GM18868 (cell line): ENCODE results near the gene GABRR1.
"Not testable (repeated sequence)": the region's sequence is repeated elsewhere in the genome, so short reads cannot be mapped to it uniquely, and the experiment has no call there.

Source experiments
- ATAC-seq: cut with Tn5 transposase; IDR thresholded peaks from one replicate; pipeline ENCODE4 v1.9.1; 2021; ENCODE audit warnings: mild to moderate bottlenecking, moderate library complexity; ENCODE audit not compliant: unreplicated experiment

GABRR1 gene

GRCh38 chr6:89217299-89217910 is at the start of gene GABRR1:
Gene GABRR1, minus strand, starts transcription at chr6:89217358. Its CDS starts 36 bp downstream, at chr6:89217322.
- no peak for ATAC-seq

GRCh38 chr6:89264296-89264695 is 47.1 kb upstream of the GABRR1 start:
- ATAC-seq = no peak

- peak; percentile 47 for ATAC-seq
Observed at GRCh38 chr6:89260832-89261231, 43.7 kb upstream of the GABRR1 start.

- peak; percentile 62 for ATAC-seq
Observed at GRCh38 chr6:89260310-89260709, 43.2 kb upstream of the GABRR1 start.

GRCh38 chr6:89258912-89259311 is 41.8 kb upstream of the GABRR1 start:
- peak; percentile 69 for ATAC-seq

GRCh38 chr6:89257781-89258180 is 40.6 kb upstream of the GABRR1 start:
- ATAC-seq = no peak

GRCh38 chr6:89257346-89257745 is 40.2 kb upstream of the GABRR1 start:
- no peak for ATAC-seq

- ATAC-seq = no peak
Observed at GRCh38 chr6:89255417-89255816, 38.3 kb upstream of the GABRR1 start.

GRCh38 chr6:89254569-89254968 is 37.4 kb upstream of the GABRR1 start:
- no peak for ATAC-seq

- no peak for ATAC-seq
Observed at GRCh38 chr6:89252907-89253306, 35.7 kb upstream of the GABRR1 start.

GRCh38 chr6:89251976-89252375 is 34.8 kb upstream of the GABRR1 start:
- no peak for ATAC-seq

GRCh38 chr6:89251170-89251569 is 34.0 kb upstream of the GABRR1 start:
- no peak for ATAC-seq

GRCh38 chr6:89250239-89250638 is 33.1 kb upstream of the GABRR1 start:
- ATAC-seq = no peak

- ATAC-seq = no peak
Observed at GRCh38 chr6:89244241-89244985, 27.3 kb upstream of the GABRR1 start.

GRCh38 chr6:89243331-89243629 is 26.1 kb upstream of the GABRR1 start:
- ATAC-seq = no peak

GRCh38 chr6:89242574-89243330 is 25.6 kb upstream of the GABRR1 start:
- ATAC-seq = no peak

- ATAC-seq = peak; percentile 51
Observed at GRCh38 chr6:89239338-89239737, 22.2 kb upstream of the GABRR1 start.

- no peak for ATAC-seq
Observed at GRCh38 chr6:89237158-89237557, 20.0 kb upstream of the GABRR1 start.

GRCh38 chr6:89233605-89234004 is 16.4 kb upstream of the GABRR1 start:
- not testable (repeated sequence) for ATAC-seq

- ATAC-seq = no peak
Observed at GRCh38 chr6:89222712-89223039, 5.5 kb upstream of the GABRR1 start.

GRCh38 chr6:89221971-89222711 is 5.0 kb upstream of the GABRR1 start:
- no peak for ATAC-seq
